GM15510 (cell line): ENCODE measurements around the gene PPIL1.

Experiments used
- POLR2A ChIP-seq: IDR thresholded peaks from 3 replicates; pipeline ENCODE4 v1.6.1; 2011; ENCODE audit warnings: borderline replicate concordance; ENCODE audit not compliant: insufficient read length; ENCODE audit errors: extremely low read depth

Gene PPIL1

GRCh38 chr6:36904114-36904513 is 29.5 kb upstream of the PPIL1 start:
- TF ChIP-seq POLR2A = no peak

GRCh38 chr6:36897609-36898008 is 23.0 kb upstream of the PPIL1 start:
- TF ChIP-seq POLR2A = no peak

- no peak for TF ChIP-seq POLR2A
Observed at GRCh38 chr6:36893976-36894932, 19.7 kb upstream of the PPIL1 start.

DNA sequence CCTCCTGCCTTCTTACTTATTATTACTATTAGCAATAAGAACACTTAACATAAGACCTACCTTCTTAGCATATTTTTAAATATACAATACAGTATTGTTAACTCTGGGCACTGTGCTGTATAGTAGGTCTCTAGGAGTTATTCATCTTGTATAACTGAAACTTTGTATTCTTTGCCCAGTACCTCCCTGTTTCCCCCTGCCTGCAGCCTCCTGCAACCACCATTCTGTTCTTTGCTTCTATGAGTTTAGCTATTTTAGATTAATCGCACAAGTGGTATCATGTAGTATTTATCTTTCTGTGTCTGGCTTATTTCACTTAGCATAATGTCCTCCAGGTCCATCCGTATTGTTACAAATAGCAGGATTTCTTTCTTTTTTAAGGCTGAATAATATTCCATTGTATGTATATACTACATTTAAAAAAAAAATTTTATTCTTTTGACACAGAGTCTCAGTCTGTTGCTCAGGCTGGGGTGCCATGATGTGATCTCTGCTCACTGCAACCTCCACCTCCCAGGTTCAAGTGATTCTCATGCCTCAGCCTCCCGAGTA is 15.6 kb upstream of the PPIL1 start:
- no peak for TF ChIP-seq POLR2A

DNA sequence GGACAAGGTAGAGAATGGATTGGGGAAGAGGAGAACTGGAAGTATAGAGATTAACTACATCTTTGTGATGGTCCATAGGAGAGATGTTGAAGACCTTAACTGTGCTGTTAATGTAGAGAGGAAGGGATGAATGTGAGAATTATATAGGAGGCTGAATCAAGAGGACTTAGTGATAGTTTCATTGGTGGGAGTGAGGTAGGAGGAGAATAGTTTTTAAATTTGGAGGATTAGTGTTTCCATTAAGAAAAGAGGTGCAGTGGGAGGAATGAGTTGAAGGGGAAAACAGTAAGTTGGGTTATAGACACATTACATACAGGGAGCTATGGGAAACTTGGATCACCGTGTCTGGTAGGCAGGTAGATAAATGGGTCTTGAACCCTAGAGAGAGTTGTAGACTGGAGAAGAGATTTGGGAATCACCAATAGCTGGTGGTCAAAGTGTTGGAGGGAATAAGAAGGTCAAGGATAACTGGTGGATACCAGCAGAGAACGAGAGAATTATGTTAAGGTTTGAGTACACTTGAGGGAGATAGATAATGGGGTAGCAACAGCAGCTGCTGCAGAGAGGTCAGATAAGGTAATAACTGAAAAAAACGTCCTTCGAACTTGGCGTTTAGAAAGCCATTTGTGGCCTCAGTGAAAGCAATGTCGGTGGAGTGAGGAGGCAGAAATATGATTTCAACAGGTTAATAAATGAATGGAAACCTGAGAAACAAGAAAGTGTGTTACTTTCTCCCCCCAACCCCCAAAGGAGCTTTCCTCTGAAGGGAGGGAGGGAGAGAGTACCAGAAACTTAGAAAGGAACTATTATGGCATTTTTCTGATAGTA is 14.3 kb upstream of the PPIL1 start:
- no peak for TF ChIP-seq POLR2A

DNA sequence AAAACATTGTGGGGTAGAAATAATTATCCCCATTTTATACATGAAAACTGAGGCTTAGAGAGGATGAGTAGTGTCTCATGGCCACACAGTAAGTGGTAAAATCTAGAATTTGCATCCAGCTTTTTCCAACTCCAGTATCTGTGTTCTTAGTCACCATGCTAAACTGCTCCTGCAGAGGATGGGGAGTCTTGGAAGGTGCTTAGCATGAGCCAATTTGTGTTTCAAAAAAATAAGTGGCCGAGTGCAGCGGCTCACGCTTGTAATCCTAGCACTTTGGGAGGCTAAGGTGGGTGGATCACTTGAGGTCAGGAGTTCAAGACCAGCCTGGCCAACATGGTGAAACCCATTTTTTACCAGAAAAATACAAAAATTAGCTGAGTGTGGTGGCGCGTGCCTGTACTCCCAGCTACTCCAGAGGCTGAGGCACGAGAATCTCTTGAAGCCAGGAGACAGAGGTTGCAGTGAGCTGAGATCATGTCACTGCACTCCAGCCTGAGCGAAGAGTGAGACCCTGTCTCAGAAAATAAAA is 13.6 kb upstream of the PPIL1 start:
- no peak for TF ChIP-seq POLR2A

- TF ChIP-seq POLR2A = no peak
Observed at GRCh38 chr6:36886950-36887618, 12.5 kb upstream of the PPIL1 start.

GRCh38 chr6:36885461-36886401 is 11.1 kb upstream of the PPIL1 start, which contains the start of gene C6orf89:
Gene C6orf89, plus strand, starts transcription at chr6:36885952. Its CDS starts 13,493 bp downstream, at chr6:36899445.
- TF ChIP-seq POLR2A = peak; percentile 86

DNA sequence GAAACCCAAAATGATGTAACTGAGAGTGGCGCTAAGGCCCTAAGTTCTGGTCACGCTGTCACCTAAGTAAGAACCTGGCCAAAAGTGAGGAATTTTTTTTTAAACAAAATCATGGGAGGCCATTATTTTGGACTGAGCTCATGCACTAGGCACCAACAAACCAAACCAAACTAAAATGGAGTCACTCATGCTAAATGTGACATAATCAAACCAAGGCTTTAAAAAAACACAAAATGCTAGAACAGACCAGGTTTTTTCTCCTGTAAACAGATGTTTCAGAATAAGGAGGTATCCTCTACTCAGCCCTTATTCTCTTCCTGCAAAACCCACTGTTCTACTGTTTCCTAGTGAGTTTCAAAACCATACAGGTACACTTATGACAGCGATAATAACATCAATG is 10.0 kb upstream of the PPIL1 start:
- TF ChIP-seq POLR2A = no peak

DNA sequence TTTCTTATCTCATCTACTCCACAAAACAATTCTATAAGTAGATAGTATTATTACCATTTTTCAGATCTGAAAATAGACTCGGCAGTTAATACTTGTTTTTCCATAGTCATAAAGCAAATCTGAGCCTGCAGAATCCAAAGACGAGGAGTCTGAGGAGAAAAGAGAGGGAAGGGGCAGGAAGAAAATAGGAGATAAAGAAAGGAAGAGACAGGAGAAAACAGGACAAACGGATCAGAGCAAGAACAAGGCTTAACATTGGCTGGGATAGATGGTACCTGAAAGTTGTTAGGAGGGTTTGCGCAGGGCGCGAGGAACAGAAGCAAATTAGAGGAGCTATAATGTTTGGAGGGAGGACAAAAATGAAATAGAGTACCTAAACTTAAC is 639 bp upstream of the PPIL1 start:
- no peak for TF ChIP-seq POLR2A

DNA sequence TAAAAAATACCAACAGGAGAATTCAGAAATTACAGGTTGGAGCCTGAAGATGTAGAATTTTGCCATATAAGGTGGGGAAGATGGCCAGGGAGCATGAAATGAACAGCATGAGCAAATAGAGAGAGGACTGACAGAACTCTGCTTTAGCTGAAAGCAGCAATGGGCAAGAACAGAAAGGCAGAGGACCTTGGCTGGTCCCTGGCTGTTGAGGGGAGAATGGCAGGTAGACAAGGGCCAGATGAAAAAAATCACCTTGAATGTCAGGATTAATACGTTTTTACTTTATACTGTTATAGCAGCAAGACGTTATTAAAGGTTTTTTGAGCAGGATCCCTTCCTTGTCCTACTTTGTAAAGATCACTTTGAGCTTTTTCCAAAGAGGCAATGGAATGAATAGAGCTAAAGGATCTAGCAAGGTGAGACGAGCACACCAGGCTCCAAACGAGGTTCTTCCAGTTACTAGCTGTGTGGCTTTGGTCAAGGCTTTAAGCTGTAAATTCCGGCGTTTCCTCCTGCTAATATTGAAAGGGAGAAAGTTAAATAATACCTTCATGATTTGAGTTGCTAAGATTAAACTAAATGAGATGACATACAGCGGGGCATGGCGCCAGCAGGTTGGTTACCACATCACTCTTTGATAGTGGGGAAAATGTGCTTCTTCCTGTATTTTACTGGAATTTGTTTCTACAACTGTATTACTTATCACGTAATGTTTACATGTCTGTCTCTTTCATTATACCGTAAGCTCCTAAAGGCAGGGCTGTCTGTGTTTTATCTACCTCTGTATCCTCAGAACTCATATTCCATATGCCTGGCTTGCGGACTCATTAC is 776 bp downstream of the PPIL1 start:
- no peak for TF ChIP-seq POLR2A

DNA sequence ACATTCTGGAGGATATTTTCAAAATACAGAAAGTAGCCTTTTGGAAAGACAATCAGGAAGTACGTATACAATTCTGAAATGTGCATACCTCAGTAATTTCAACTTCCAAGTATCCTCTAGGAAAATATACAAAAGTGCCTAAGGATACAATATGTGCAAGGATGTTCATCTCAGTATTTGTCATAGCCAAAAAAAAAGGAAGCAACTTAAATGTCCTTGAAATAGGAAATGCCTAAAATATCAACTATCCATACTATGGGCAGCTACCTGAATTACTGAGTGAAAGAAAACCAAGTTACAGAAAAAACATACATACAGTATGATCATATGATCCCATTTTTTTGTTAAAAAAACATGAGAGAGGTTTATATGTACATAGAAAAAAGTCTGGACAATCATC is 1.5 kb downstream of the PPIL1 start:
- TF ChIP-seq POLR2A = no peak
